Natural killer cell treated with Interleukin-12 subunit alpha and Interleukin-12 subunit beta and Interleukin-15 and Interleukin-18, amount 100 ng/mL, for 72 hours (primary cell): Measurements from ENCODE around the gene MAB21L2. TPM values are rescaled to one million over a fixed set of nuclear protein-coding genes. Genes with fewer than 3 reads are reported as not detected.
"Not testable (repeated sequence)": the region's sequence is repeated elsewhere in the genome, so short reads cannot be mapped to it uniquely, and the experiment has no call there.

Experiments
- ATAC-seq, 2 donors: fragments of 150-1000 bp; cut with Tn5 transposase in 1 of 2; sonication (Bioruptor Pico), chemical (Tn5 transposase) in 1 of 2; 2 replicates each; pipeline ENCODE4 v1.10.0; 2021
- DNase-seq: peaks from one replicate; pipeline ENCODE4 v3.0.0; 2022; ENCODE audit warnings: low spot score
- H3K27ac Mint-ChIP-seq, 2 donors: 1 replicate in 1 of 2; 2 replicates in 1 of 2; pipeline ENCODE4 v1.8.0; 2022; ENCODE audit warnings: mixed read lengths in 2 of 2, mild to moderate bottlenecking in 1 of 2, moderate library complexity in 1 of 2
- H3K27me3 Mint-ChIP-seq, 2 donors: 1 replicate in 1 of 2; 2 replicates in 1 of 2; pipeline ENCODE4 v1.8.0; 2022; ENCODE audit warnings: mixed read lengths in 2 of 2
- H3K36me3 Mint-ChIP-seq: one replicate; pipeline ENCODE4 v1.8.0; 2022; ENCODE audit warnings: mixed read lengths
- H3K4me1 Mint-ChIP-seq, 2 donors: 1 replicate in 1 of 2; 2 replicates in 1 of 2; pipeline ENCODE4 v1.8.0; 2022; ENCODE audit warnings: low read depth in 2 of 2, mixed read lengths in 2 of 2, mild to moderate bottlenecking in 1 of 2
- H3K4me3 Mint-ChIP-seq: one replicate; pipeline ENCODE4 v1.8.0; 2022; ENCODE audit warnings: mixed read lengths
- H3K9me3 Mint-ChIP-seq: 2 replicates; pipeline ENCODE4 v1.8.0; 2022; ENCODE audit warnings: mixed read lengths
- total RNA-seq, 2 donors: library from RNA; stranded (reverse); gene quantifications; one replicate each; pipeline ENCODE4 v1.2.3, GENCODE V29; 2022

MAB21L2 gene
- not detected for total RNA-seq

DNA sequence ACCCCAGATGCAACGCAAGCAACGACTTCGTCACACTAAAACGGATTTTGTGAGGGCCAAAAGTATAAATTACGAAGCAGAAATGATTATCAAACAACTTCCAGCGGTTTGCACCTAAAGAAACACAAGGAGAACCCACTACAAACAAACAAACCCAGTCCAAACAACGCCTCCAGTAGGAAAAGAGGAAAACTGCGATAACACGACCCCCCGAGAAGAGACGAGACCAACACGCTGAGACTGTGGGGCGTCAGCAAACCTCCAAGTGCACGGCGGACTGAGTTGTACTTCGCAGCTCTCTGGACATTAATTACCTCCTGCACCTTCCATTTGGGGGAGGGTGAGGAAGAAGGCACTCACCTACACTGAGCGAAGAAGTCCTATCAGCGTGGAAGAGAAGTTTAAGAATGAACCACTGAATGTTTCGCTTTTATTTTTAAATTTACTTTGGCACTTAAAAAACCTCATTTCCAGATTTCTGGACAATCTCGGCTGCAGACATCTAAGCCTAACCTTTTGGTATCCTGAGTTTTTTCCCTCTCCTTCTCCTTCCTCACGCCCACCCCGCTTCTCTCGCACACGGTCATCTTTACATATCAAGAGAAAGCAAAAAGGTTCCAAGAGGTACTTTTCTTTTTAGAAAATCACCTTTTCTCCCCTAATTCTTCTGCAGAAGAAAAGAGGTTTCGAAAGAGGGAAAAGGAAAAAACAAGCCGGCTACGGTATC lies at the start of gene MAB21L2:
MAB21L2 (plus strand) TSS at position 6 of the 727 bp plus-strand sequence. CDS start 879 bp downstream, outside the sequence.
- H3K27ac Mint-ChIP-seq = no peak within 1 kb of the TSS
- ATAC-seq = no peak
- peaks cover 8% of the 10 kb centered on the region for H3K36me3 Mint-ChIP-seq
- no peaks in the 10 kb centered on the region for H3K4me1 Mint-ChIP-seq
- no peaks in the 10 kb centered on the region for H3K9me3 Mint-ChIP-seq
- H3K27me3 Mint-ChIP-seq = no peaks in the 10 kb centered on the region
- no peak for DNase-seq
- H3K4me3 Mint-ChIP-seq = no peak within 1 kb of the TSS

DNA sequence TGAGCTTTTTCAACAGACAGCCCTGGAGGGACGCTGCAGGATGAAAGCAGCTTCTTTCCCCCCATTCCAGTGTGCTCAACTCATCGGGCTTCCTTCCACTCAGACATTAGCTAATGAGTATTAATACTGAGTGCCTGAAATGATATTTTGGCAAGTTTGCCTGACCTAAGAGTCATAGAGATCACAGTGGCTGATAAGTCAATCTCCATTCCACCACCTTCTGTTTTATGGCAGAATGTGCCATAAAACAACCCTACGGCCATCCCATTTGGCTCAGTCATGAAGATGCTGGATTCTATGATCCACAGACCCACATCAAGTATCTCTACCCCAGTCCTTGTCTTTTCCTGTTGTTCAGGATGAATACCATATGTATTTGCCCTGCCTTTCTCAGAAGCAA lies 48.3 kb upstream of the MAB21L2 start:
- no peak overlapping the region for H3K4me3 Mint-ChIP-seq
- DNase-seq = no peak
- ATAC-seq = no peak
- H3K27ac Mint-ChIP-seq = no peak overlapping the region
- H3K9me3 Mint-ChIP-seq = no peaks in the 10 kb centered on the region
- peaks cover 2 to 4% of the 10 kb centered on the region in 2 donors for H3K4me1 Mint-ChIP-seq
- H3K27me3 Mint-ChIP-seq = no peaks in the 10 kb centered on the region
- H3K36me3 Mint-ChIP-seq = no peaks in the 10 kb centered on the region

DNA sequence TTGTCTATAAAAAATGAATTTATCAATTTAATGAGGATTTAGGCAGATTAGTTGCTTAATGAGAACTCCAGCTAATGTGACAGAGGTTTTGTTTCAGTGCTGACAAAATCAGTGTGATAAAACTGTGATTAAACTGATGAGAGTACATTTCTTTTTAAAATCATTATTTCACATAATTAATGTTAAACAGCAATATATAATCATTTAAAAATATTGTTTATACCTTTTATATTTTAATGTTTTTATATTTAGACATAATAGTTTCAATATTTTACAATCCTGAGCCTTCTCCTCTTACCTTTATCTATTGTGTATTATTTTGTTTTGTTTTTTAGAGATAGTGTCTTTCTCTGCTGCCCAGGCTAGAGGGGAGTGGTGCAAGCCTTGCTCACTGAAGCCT lies 47.1 kb upstream of the MAB21L2 start:
- Mint-ChIP-seq H3K9me3 (no peaks in the 10 kb centered on the region), H3K4me3 (no peak overlapping the region), H3K36me3 (no peaks in the 10 kb centered on the region), H3K27me3 (no peaks in the 10 kb centered on the region), H3K4me1 (peaks cover 2 to 4% of the 10 kb centered on the region in 2 donors), H3K27ac (no peak overlapping the region)
- ATAC-seq (no peak), DNase-seq (no peak)

DNA sequence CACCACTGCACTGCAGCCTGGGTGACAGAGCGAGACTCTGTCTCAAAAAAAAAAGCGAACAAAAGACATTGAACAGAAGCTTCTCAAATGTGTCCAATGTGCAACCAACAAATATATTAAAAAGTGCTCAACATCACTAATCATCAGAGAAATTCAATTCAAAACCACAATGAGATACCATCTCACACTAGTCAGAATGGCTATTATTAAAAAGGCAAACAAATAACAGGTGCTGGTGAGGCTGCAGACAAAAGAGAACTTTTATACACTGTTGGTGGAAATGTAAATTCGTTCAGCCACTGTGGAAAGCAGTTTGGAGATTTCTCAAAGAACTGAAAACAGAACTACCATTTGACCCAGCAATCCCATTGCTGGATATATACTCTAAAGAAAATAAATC lies 44.0 kb upstream of the MAB21L2 start:
- H3K9me3 Mint-ChIP-seq, H3K27me3 Mint-ChIP-seq, H3K4me1 Mint-ChIP-seq: not testable (repeated sequence)

DNA sequence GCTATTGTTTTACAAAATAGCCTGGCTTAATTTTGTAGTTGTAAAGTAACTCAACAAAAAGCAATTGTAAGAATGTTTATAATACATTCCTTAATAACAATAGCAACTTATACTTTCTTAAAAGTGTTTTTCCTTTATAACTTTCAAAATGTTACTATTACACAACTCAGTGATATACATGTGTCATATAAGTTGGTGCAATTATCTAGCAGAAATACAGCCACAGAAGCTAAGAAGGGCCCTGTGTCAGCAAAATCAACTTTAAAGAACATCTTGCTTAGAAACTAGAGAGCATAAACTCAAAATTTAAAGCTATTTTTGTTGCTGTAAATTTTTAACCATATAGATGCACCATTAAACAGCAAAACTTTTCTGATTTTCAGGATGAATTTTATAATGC lies 41.4 kb upstream of the MAB21L2 start:
- DNase-seq (no peak), ATAC-seq (no peak)
- Mint-ChIP-seq H3K27me3 (no peaks in the 10 kb centered on the region), H3K9me3 (no peaks in the 10 kb centered on the region), H3K27ac (no peak overlapping the region), H3K36me3 (no peaks in the 10 kb centered on the region), H3K4me3 (no peak overlapping the region), H3K4me1 (peaks cover 8 to 9% of the 10 kb centered on the region in 2 donors)

More for the DNA sequence above, 44.0 kb upstream of the MAB21L2 start:
- DNase-seq, H3K4me3 Mint-ChIP-seq, H3K36me3 Mint-ChIP-seq, ATAC-seq, H3K27ac Mint-ChIP-seq: not testable (repeated sequence)

DNA sequence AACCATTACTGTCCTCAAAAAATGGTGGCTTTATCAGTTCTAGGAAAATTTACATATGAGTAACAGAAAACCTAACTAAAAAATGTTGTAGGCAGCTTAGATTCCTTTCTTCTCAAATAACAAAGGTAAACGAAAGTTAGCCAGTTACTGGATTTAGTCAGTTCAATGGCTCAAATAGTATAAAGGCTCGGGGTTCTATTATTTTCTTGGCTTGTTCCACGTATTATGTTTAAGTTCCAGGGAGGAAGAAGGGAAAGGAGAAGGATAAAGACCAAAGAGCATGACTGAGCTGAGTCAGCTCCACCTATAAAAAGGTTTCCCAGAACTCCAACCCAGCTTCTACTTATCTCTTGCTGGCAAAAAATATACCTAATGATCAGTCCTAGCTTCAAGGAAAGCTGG lies 41.0 kb upstream of the MAB21L2 start:
- Mint-ChIP-seq H3K4me1 (peaks cover 8 to 9% of the 10 kb centered on the region in 2 donors), H3K36me3 (no peaks in the 10 kb centered on the region), H3K27ac (no peak overlapping the region), H3K27me3 (no peaks in the 10 kb centered on the region), H3K9me3 (no peaks in the 10 kb centered on the region), H3K4me3 (no peak overlapping the region)
- no peak for ATAC-seq
- no peak for DNase-seq

DNA sequence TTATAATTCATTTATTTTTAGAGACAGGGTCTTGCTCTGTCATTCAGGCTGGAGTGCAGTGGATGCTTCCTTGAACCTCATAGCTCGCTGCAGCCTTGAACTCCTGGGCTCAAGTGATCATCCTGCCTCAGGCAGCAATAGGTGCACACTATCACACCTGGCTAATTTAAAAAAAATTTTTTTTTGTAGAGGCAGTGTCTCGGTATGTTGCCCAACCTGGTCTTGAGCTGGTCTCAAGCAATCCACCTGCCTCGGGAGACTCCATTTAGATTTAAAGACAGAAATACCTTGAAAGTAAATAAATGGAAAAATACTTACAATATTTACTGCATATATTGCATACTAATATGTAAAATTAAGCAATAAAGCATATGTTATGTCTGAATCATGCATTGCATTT lies 40.3 kb upstream of the MAB21L2 start:
- H3K4me1 Mint-ChIP-seq = peaks cover 8 to 9% of the 10 kb centered on the region in 2 donors
- H3K27ac Mint-ChIP-seq = no peak overlapping the region
- DNase-seq (no peak), ATAC-seq (no peak)
- no peak overlapping the region for H3K4me3 Mint-ChIP-seq
- H3K27me3 Mint-ChIP-seq = no peaks in the 10 kb centered on the region
- no peaks in the 10 kb centered on the region for H3K36me3 Mint-ChIP-seq
- H3K9me3 Mint-ChIP-seq = no peaks in the 10 kb centered on the region

DNA sequence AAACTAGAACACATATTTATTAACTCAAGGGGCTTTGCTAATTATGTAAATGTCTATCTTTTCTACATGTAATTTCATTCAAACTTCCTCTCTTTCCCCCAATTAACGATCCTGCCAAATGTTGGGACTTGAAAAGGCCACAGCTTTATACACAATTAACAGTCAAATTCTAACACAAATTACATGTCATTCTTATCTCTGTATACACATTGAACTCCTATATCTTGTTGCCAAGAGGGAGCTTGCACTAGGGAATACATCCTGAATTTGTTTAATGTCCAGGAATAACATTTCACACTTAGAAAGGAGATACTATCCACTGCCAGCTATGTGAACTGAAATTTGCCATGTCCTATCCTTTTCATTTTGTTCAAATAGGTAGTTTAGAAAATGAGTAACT lies 38.9 kb upstream of the MAB21L2 start:
- H3K4me1 Mint-ChIP-seq = peaks cover 8 to 9% of the 10 kb centered on the region in 2 donors
- no peak overlapping the region for H3K27ac Mint-ChIP-seq
- no peaks in the 10 kb centered on the region for H3K36me3 Mint-ChIP-seq
- no peaks in the 10 kb centered on the region for H3K27me3 Mint-ChIP-seq
- DNase-seq = no peak
- no peak for ATAC-seq
- H3K4me3 Mint-ChIP-seq = no peak overlapping the region
- H3K9me3 Mint-ChIP-seq = no peaks in the 10 kb centered on the region

DNA sequence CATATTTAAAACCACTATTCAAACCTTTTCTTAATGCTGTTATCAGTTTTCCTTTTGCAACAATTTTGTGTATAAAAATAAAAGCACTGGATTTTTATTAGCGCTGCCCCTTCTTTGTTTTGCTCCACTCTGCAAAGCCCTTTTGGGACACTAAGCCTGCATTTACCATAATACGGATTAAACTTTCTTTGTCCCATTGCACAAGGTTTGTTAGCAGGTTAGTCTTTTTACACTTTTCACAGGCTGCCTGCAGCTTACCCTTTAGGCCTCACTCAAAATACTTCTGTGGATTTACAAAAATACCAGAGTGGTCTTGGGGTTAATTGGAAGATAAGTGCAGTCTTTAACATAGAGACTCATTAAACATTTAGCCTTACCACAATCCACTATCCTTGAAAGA lies 35.7 kb upstream of the MAB21L2 start:
- H3K27ac Mint-ChIP-seq = no peak overlapping the region
- peaks cover 5% of the 10 kb centered on the region in 2 donors for H3K4me1 Mint-ChIP-seq
- H3K9me3 Mint-ChIP-seq = no peaks in the 10 kb centered on the region
- H3K27me3 Mint-ChIP-seq = no peaks in the 10 kb centered on the region
- H3K4me3 Mint-ChIP-seq = no peak overlapping the region
- H3K36me3 Mint-ChIP-seq = no peaks in the 10 kb centered on the region
- DNase-seq = no peak
- ATAC-seq = no peak

DNA sequence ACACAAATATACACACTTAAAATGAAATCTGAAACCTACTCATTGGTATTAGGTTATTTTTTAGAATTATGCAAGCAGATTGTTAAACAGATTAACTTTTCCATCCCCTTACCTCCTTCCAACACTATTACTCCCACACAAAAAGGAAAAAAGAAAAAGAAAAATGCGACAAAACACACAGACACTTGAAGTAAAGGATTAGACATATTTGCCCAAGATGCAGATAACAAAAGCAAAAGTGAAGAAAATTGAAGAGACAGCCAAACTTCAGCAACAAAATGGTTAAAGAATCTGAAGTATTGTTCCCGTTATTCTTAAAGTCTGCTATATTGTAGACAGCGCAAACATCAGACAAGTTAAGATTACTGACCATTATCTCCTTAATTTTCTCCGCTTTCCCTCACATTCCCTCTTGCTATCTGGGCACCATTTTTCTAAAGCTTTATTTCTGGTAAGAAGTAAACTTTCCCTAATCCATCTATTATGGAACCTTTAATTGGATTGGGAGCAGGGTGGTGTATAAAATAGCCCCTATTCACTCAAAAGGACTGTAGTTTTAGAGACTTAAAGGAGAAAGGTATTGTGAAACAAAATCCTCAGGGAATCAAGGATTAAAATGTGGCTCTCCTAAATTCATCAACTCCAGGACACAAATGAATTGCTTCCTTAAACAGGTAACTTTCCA lies 34.7 kb upstream of the MAB21L2 start:
- H3K36me3 Mint-ChIP-seq = no peaks in the 10 kb centered on the region
- peaks cover 5 to 8% of the 10 kb centered on the region in 2 donors for H3K4me1 Mint-ChIP-seq
- no peaks in the 10 kb centered on the region for H3K27me3 Mint-ChIP-seq
- DNase-seq (no peak), ATAC-seq (no peak)
- H3K27ac Mint-ChIP-seq = no peak overlapping the region
- H3K4me3 Mint-ChIP-seq = no peak overlapping the region
- H3K9me3 Mint-ChIP-seq = no peaks in the 10 kb centered on the region

DNA sequence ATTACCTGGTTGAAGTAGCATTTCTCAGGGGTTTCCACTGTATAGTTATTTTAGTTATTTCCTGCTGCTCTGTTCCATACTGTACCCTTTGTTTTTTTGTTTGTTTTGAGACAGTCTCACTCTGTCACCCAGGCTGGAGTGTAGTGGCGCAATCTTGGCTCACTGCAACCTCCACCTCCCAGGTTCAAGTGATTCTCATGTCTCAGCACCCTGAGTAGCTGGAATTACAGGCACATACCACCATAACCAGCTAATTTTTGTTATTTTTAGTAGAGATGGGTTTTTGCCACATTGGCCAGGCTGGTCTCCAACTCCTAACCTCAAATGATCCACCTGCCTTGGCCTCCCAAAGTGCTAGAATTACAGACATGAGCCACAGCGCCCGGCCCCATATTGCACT lies 24.1 kb upstream of the MAB21L2 start:
- H3K36me3 Mint-ChIP-seq = not testable (repeated sequence)

DNA sequence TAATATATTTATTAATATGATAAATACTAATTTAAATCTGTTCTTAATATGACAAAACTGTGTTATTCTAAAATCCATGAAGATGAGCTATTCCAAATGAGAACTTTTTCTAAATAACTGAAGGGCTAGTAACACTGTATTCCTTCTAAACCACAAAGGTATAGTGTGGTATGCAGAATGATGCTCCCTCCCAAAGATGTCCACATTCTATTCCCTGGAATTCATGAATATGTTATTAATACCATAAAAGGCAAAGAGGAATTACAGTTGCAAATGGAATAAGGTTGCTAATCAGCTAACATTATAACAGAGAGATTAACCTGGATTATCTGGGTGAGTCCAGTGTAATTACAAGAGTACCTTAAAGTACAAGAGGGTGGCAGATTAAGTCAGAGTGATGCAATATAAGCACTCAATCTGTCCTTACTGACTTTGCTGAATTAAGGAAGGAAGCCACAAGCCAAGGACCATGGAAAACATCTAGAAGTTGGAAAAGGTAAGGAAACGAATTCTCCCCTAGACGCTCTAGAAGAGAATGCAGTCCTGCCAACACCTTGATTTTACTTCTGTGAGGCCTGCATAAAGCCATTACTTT lies 20.7 kb upstream of the MAB21L2 start:
- Mint-ChIP-seq H3K27ac (no peak overlapping the region), H3K36me3 (peaks cover 14% of the 10 kb centered on the region), H3K9me3 (peaks cover 7% of the 10 kb centered on the region), H3K4me3 (no peak overlapping the region), H3K27me3 (no peaks in the 10 kb centered on the region), H3K4me1 (peaks cover 0 to 3% of the 10 kb centered on the region in 2 donors)
- ATAC-seq (no peak), DNase-seq (no peak)

More for the DNA sequence above, 24.1 kb upstream of the MAB21L2 start:
- not testable (repeated sequence) for DNase-seq, H3K4me3 Mint-ChIP-seq, H3K27me3 Mint-ChIP-seq, H3K9me3 Mint-ChIP-seq, H3K4me1 Mint-ChIP-seq, ATAC-seq, H3K27ac Mint-ChIP-seq

DNA sequence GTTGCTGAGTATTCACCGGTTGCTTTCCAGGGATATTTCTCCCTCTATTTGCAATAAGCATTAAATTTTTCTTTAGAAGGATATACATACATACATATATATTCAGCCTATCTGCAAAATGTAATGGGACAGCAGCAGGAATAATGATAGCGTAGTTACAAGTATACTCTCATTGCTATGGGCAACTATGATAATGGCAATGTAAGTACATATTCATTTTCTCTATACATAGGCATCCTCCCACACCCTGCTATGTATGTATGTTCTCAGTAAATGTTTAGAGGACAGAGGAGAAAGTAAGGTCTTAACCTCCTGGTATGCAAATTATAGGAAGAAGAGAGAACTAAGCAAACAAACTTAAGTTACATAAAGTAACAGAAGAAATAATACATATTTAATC lies 19.7 kb upstream of the MAB21L2 start:
- Mint-ChIP-seq H3K36me3 (peaks cover 14% of the 10 kb centered on the region), H3K27me3 (no peaks in the 10 kb centered on the region), H3K9me3 (peaks cover 7% of the 10 kb centered on the region), H3K4me3 (no peak overlapping the region), H3K27ac (no peak overlapping the region), H3K4me1 (peaks cover 0 to 3% of the 10 kb centered on the region in 2 donors)
- DNase-seq = no peak
- ATAC-seq = no peak

DNA sequence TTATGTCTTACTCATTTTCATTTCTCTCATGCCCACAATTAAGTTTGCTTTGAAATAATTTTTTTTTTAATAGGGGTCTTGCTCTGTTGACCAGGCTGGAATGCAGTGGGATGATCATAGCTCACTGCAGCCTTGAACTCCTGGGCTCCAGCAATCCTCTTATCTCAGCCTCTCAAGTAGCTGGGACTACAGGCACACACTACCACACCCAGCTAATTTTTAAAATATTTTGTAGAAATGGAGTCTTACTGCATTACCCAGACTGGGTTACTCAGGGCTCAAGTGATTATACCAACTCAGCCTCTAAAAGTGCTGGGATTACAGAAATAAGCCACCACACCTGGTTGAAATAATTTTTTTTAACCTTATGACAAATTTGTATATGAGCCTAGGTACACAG lies 19.2 kb upstream of the MAB21L2 start:
- Mint-ChIP-seq H3K27me3 (no peaks in the 10 kb centered on the region), H3K36me3 (peaks cover 18% of the 10 kb centered on the region), H3K4me1 (peaks cover 0 to 5% of the 10 kb centered on the region in 2 donors), H3K4me3 (no peak overlapping the region), H3K27ac (no peak overlapping the region), H3K9me3 (peaks cover 7% of the 10 kb centered on the region)
- ATAC-seq (no peak), DNase-seq (no peak)
